Spinal cord (tissue), 10 donors: Measurements from ENCODE around the gene RPGRIP1L. TPM values are rescaled to one million over a fixed set of nuclear protein-coding genes. Genes with fewer than 3 reads are reported as not detected.

ENCODE experiments used
- DNase-seq, 6 donors: peaks; one replicate each; pipeline versions ENCODE4 v3.0.0 to v3.0.0-alpha.2; 2013 to 2015; ENCODE audit warnings: low spot score in 6 of 6, low read depth in 4 of 6
- H3K27ac ChIP-seq: one replicate; pipeline ENCODE4 v1.5.1; 2013; ENCODE audit warnings: low read depth, low read length, control low read depth
- H3K27me3 ChIP-seq: one replicate; pipeline ENCODE4 v1.6.1; 2013; ENCODE audit warnings: low read length; ENCODE audit not compliant: control insufficient read depth, insufficient read depth
- H3K36me3 ChIP-seq: one replicate; pipeline ENCODE4 v1.6.1; 2013; ENCODE audit warnings: low read length; ENCODE audit not compliant: control insufficient read depth, insufficient read depth
- H3K4me1 ChIP-seq: one replicate; pipeline ENCODE4 v1.6.1; 2013; ENCODE audit warnings: low read length; ENCODE audit not compliant: control insufficient read depth, insufficient read depth
- H3K4me3 ChIP-seq: one replicate; pipeline ENCODE4 v1.5.1; 2013; ENCODE audit warnings: low read depth, low read length, control low read depth
- H3K9me3 ChIP-seq: one replicate; pipeline ENCODE4 v1.6.1; 2013; ENCODE audit warnings: low read length; ENCODE audit not compliant: control insufficient read depth, insufficient read depth
- WGBS: methylation state at CpG from one replicate; pipeline ENCODE4 v1.1.5; 2013; ENCODE audit warnings: missing lambda C conversion rate; ENCODE audit not compliant: insufficient coverage; 5-methylcytosine and 5-hydroxymethylcytosine counted together
- polyA plus RNA-seq, 2 donors: library from polyadenylated mRNA; unstranded; fragments of 120-200 nt; gene quantifications; one replicate each; pipeline ENCODE4 v1.2.1, GENCODE V29; 2013; ENCODE audit not compliant: insufficient read length in 2 of 2
- total RNA-seq, 2 donors: library from RNA; depleted of rRNA in 1 of 2; stranded (reverse); fragments of 120-200 nt in 1 of 2; fragments of >200 nt in 1 of 2; gene quantifications; one replicate each; pipeline versions ENCODE4 v1.2.3 to v1.2.4, GENCODE V29; 2013 to 2014
- donor health status: healthy.

Gene RPGRIP1L
- total and polyA plus RNA-seq, 4 donors = 15.7 to 21.9 (median 18.8) TPM

DNA sequence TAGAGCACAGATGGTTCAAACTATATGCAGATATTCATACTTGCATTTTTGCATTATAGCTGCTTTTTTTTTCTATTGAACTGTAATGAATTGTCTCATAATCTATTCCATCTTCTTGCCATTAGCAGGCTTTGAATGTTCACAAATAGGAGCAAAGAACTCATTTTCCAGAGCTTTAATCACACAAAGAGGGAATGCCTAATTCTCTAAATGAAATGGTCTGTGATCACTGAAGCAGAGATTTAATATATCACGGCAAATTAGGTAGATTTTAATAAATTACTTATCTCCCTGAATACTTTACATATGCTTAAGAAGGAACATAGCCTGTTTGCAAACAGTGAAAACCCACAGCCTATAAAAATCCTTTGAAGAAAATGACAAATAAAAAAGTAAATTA lies 103.0 kb downstream of the RPGRIP1L start:
- Histone ChIP-seq H3K4me1 (no peaks in the 10 kb centered on the region), H3K9me3 (no peaks in the 10 kb centered on the region), H3K27me3 (no peaks in the 10 kb centered on the region), H3K4me3 (no peak overlapping the region), H3K36me3 (peaks cover 8% of the 10 kb centered on the region), H3K27ac (no peak overlapping the region)
- WGBS = no CpG with 5 or more reads among the region's 1 CpG
- DNase-seq = peak in 1 of 6 donors; percentile 87

DNA sequence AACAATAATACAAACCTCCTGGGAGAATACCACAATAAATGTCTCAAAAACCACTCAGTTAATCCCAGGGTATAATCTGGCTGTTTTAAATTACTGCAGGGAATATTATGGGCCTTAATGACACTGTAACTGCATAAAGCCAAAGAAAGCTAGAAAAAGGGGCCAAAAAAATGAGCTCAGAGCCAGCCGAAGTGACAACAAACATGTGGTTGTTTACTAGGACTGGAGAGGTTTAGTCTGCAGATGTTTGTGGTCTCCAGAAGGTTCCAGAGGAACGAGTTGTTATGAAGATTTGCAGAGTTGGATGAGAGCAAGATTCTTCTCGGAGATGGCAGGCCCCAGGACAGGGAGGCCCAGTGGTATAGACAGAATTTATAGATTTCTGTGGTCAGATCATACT lies 103.5 kb downstream of the RPGRIP1L start:
- peaks cover 5% of the 10 kb centered on the region for H3K36me3 ChIP-seq
- no peaks in the 10 kb centered on the region for H3K27me3 ChIP-seq
- H3K4me3 ChIP-seq = no peak overlapping the region
- H3K9me3 ChIP-seq = no peaks in the 10 kb centered on the region
- no peak for DNase-seq
- H3K27ac ChIP-seq = no peak overlapping the region
- WGBS = 56% methylated on average over 1 of the region's 3 CpGs
- no peaks in the 10 kb centered on the region for H3K4me1 ChIP-seq

DNA sequence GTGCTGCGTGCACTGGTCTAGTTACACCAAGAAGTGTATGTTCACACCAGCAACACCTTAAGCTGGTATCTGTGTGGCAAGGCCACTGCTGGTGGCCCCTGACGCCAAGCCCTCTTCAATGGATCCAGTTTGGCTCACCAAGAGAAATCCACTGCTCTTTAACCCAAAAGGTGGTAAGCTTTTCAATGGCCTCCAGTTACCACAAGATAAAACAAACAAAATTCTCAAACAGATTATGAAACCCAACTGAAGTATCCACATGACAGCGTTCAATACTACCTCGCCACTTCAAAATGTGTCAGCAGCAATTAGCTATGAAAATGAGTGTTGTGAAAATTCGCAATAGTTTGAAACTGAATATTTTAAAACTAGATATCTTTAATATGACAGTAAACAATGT lies 104.1 kb downstream of the RPGRIP1L start:
- H3K27ac ChIP-seq = no peak overlapping the region
- H3K9me3 ChIP-seq = peaks cover 2% of the 10 kb centered on the region
- no peak for DNase-seq
- no peaks in the 10 kb centered on the region for H3K27me3 ChIP-seq
- H3K4me3 ChIP-seq = no peak overlapping the region
- H3K36me3 ChIP-seq = no peaks in the 10 kb centered on the region
- WGBS = 19% methylated on average over 2 of the region's 5 CpGs
- no peaks in the 10 kb centered on the region for H3K4me1 ChIP-seq

DNA sequence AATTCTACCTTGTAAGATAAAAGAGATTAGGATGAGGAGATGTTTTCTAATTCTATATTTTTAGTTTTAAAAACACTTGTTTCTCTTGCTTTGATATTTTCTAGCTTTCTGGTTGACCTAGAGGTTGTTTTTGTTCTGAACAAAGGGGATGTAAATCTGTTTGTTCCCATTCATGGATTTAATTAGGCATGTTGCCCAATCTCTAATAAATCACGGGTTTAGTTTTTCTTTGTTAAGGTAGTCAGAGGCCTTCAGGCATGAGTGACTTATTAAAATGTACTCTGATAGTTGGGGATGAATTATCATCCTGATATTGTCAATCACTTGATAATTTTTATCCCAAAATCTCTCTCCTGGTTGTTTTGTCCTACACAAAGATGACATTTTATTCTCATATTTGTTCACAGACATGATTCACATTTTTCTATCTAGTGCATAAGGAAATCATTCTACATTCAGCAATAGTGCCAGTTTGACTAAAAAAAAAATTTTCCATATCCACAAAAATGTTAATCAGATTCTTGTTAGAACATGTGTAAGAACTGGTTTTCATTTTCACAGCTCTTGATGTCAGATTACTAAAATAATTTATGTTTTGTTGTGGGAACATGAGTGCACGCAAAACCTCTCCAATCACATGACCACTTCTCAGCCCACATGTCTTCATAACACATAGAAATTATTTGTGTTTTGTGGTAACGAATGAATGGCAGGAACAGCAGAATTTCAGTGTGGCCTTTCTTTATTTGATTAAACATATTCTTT lies 105.0 kb downstream of the RPGRIP1L start:
- DNase-seq = peak in 2 of 6 donors; percentile 28 to 48
- no peaks in the 10 kb centered on the region for H3K27me3 ChIP-seq
- H3K36me3 ChIP-seq = no peaks in the 10 kb centered on the region
- peaks cover 2% of the 10 kb centered on the region for H3K9me3 ChIP-seq
- WGBS = no CpG with 5 or more reads among the region's 3 CpGs
- no peaks in the 10 kb centered on the region for H3K4me1 ChIP-seq
- no peak overlapping the region for H3K4me3 ChIP-seq
- H3K27ac ChIP-seq = no peak overlapping the region

DNA sequence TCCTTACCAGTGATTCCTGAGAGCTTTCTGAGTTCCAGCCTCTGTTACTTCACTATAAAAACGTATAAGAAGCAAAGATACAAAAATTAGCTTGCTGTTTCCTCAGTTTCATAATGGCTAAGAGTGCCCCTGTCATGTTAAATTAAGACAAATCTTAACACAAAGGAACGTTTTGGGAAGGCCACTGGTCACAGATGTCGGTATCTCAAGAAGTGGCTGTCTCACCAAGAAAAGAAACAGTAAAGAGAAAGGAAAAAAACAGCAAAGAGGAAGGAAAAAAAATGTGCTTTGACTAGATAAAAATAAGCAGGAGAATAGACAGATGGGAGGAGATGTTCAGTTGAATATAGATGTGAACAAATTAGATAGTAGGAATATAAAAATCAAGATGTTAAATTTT lies 105.9 kb downstream of the RPGRIP1L start:
- H3K9me3 ChIP-seq = peaks cover 2% of the 10 kb centered on the region
- H3K36me3 ChIP-seq = no peaks in the 10 kb centered on the region
- peak in 1 of 6 donors; percentile 7 for DNase-seq
- H3K27ac ChIP-seq = no peak overlapping the region
- no peaks in the 10 kb centered on the region for H3K27me3 ChIP-seq
- WGBS = 59% methylated on average over 2 of the region's 3 CpGs
- H3K4me1 ChIP-seq = no peaks in the 10 kb centered on the region
- no peak overlapping the region for H3K4me3 ChIP-seq

DNA sequence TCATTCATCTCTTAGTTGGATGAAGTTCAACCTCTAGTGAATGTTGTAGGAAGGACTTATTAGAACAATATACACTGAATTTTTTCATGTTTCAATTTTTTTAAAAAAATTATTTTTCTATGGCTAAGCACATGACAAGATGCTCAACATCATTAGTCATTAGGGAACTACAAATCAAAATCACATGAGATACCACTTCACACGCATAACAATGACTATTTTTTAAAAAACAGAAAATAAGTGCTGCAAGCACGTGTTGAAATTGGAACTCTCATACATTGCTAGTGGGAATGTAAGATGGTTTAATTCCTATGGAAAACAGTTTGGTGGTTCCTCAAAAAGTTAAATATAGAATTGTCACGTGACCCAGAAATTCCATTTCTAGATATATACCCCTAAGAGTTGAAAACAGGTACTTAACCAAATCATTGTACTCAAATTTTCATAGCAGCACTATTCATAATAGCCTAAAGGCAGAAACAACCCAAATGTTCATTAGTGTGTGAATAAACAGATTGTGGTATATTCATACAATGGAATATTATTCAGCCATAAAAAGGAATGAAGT lies 115.5 kb downstream of the RPGRIP1L start:
- Histone ChIP-seq H3K27ac (no peak overlapping the region), H3K4me1 (no peaks in the 10 kb centered on the region), H3K9me3 (no peaks in the 10 kb centered on the region), H3K27me3 (no peaks in the 10 kb centered on the region), H3K4me3 (no peak overlapping the region), H3K36me3 (no peaks in the 10 kb centered on the region)
- WGBS = no CpG with 5 or more reads among the region's 3 CpGs
- DNase-seq = no peak

DNA sequence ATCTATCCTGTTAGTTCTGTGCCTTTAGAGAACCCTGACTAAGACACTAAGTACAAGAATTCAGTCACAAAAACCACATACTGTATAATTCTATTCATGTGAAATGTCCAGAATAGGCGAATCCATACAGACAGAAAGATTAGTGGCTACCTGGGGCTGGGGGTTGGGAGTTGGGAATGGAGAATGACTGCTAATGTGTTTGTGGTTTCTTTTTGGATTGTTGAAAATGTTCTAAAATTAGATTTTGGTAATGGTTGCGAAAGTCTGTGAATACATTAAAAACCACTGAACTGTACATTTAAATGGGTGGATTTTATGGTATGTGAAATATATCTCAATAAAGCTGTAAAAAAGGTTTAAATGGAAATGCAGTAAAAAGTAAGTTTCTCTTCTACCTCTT lies 120.3 kb downstream of the RPGRIP1L start:
- no CpG with 5 or more reads among the region's 2 CpGs for WGBS

DNA sequence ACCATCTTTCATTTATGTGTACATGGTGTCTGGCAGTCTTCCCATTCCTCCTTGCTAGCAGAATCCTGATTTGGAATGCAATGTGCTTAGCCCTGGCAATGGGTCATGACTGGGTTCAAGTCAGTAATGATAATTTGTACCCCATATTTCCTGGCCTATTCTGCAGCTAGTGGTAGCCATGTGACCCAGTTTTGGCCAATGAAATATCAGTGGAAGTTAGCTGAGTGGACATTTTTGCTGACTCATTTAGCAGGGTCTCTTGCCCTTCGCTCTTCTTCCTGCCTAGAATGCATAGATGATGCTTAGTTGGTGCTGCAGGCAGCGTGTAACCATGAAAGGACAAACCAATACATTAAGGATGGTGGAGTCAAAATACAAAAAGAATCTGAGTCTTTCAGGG lies 121.9 kb downstream of the RPGRIP1L start:
- Histone ChIP-seq H3K36me3 (no peaks in the 10 kb centered on the region), H3K27me3 (no peaks in the 10 kb centered on the region), H3K4me1 (no peaks in the 10 kb centered on the region), H3K27ac (no peak overlapping the region), H3K9me3 (no peaks in the 10 kb centered on the region), H3K4me3 (no peak overlapping the region)
- DNase-seq = no peak
- WGBS = 100% methylated on average over 1 of the region's 2 CpGs

More for the DNA sequence above, 120.3 kb downstream of the RPGRIP1L start:
- Histone ChIP-seq H3K4me3 (no peak overlapping the region), H3K27me3 (no peaks in the 10 kb centered on the region), H3K9me3 (no peaks in the 10 kb centered on the region), H3K4me1 (no peaks in the 10 kb centered on the region), H3K36me3 (no peaks in the 10 kb centered on the region), H3K27ac (no peak overlapping the region)
- DNase-seq = no peak

DNA sequence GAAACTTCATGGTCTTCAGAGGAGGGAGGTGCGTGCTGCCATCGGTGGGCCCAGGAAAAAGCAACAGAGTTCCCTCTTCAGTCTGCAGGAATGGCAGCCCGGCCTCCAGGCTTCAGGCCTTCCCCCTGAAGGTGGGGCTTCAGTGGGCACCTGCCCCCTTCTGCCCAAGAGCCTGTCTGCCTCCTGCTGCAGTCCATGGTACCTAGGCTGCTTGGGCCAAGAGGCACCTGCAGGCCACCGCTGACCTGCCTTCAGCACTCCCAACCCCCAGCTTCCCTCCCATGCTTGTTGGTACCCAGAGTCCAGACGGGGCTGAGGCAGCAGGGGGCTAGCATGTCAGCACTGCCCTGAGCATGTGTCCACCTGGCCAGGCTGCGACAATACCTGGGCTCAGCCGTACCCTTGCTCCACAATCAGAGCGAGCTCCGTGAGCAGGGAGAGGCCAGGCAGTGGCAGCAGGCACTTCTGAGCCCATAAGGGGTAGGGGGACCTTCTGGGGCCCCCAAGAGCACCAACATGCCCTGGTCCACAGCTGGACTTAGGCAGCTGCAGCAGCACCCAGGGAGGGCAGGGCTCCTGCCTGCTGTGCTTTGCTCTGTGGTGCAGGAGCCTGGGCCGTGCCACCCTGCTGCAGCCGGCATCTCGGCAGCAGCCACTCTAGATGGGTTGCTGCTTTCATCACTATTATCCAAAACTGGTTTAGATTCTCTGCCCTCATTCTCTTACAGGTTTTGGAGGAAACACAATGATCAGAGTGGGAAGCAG lies 123.4 kb downstream of the RPGRIP1L start:
- H3K27me3 ChIP-seq = no peaks in the 10 kb centered on the region
- 88% methylated on average over 9 of the region's 12 CpGs for WGBS
- no peak overlapping the region for H3K4me3 ChIP-seq
- no peaks in the 10 kb centered on the region for H3K36me3 ChIP-seq
- H3K9me3 ChIP-seq = no peaks in the 10 kb centered on the region
- H3K4me1 ChIP-seq = no peaks in the 10 kb centered on the region
- H3K27ac ChIP-seq = no peak overlapping the region
- DNase-seq = no peak
